GM18907 (cell line): Measurements from ENCODE around the gene SEC24B.
A peak's percentile ranks its signal among the peaks of the same experiment; 100 is the strongest.
"Not testable (repeated sequence)": the region's sequence is repeated elsewhere in the genome, so short reads cannot be mapped to it uniquely, and the experiment has no call there.

Source experiments
- ATAC-seq: cut with Tn5 transposase; IDR thresholded peaks from one replicate; pipeline ENCODE4 v1.9.1; 2021; ENCODE audit warnings: mild to moderate bottlenecking, moderate library complexity; ENCODE audit not compliant: unreplicated experiment

SEC24B gene

DNA sequence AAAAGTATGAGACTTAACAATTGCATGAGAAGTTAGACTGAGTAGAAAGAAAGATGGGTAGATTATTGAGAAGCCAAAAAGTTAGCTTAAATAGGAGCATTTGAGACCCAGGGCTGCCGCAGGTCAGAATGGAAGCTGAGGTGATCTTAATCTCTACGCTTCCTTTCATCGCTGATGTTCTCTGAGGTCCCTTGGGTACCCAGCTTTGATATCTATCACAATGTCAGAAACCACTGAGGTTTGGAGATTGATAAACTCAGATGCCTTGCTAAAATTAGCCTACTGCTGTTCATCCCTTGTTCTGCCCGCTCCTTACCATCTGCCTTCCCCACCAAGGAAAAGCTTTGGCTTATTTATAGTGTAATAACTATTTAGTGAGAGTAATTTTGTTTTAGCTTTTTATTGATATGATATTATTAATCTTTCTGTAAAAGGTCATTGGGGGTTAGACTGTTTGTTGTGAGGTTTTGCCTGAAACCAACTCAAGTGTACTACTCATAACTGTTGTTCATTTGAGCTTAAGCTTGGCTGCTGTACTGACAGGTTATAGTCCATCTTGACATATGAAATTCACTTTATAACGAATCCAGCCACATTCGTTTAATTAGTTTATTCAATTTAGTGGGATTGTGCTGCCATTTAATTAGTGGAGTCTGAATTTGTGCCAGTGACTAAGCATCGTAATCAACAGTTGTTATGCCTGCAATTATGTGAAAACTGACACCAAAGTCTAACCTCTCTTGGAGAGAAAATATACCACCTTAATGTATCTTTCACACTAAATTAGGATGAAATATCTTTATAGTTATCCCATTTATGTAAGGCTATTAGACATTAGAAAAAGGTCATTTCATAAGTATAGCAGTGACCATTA lies 141.6 kb downstream of the SEC24B start:
- ATAC-seq: no peak

- ATAC-seq: no peak
Observed at GRCh38 chr4:109576462-109576861, 142.8 kb downstream of the SEC24B start.

- ATAC-seq: no peak
Observed at GRCh38 chr4:109578846-109579245, 145.2 kb downstream of the SEC24B start.

DNA sequence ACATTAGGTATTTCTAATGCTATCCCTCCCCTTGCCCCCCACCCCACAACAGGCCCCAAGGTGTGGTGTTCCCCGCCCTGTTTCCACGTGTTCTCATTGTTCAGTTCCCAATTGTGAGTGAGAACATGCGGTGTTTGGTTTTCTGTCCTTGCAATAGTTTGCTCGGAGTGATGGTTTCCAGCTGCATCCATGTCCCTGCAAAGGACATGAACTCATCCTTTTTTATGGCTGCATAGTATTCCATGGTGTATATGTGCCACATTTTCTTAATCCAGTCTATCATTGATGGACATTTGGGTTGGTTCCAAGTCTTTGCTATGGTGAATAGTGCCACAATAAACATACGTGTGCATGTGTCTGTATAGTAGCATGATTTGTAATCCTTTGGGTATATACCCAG lies 146.4 kb downstream of the SEC24B start:
- ATAC-seq: not testable (repeated sequence)

- peak; percentile 98 for ATAC-seq
Observed at GRCh38 chr4:109588176-109588575, 154.6 kb downstream of the SEC24B start.

DNA sequence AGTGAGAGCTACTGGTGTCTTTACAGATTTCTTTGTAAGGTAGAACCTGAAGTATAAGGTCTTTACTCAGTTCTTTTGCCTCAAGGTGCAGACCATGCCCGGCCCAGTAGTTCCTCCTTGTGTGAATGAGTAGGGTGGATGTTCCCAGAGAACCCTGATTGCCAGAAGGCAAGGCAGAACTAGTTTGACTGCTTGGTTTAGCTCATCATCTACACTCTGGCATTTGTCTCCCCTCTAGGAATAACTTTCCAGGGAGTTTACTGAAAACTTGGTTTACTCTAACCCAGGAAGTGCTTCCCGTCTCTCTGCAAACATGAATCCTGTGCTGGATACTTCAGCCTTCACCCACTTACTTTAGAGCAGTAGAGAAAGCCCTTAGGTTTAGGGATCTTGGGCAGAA lies 155.5 kb downstream of the SEC24B start:
- ATAC-seq: no peak

DNA sequence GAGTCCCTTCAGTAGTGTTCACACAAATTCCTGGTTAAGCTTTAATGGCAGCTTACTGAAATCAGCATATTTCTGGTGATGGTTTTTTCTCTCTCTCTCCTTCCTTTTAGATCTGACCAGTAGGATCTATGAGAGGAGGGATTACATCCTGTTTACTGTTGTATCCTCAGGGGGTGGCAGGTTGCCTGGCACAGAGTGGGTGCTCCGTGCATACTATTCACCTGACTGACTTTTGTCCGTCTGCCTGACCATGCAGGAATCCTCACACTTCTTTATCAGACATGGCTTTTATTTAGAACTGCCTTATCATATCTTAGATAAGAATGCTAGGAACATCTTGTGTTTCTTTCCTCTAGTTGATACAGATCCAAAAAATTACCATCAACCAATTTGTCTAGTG lies 156.0 kb downstream of the SEC24B start:
- no peak for ATAC-seq
